Activated CD4-positive, CD25-positive, alpha-beta regulatory T cell (primary cell): ENCODE results near the gene C5orf47.
"Not testable (repeated sequence)": the region's sequence is repeated elsewhere in the genome, so short reads cannot be mapped to it uniquely, and the experiment has no call there.

Experiments used
- DNase-seq, 4 experiments: peaks; one replicate each; lab custom pipeline; 2025; lab: John Stamatoyannopoulos, UW

Gene C5orf47

GRCh38 chr5:173970878-173971650 lies 17.9 kb upstream of the C5orf47 start:
- DNase-seq, result no peak

GRCh38 chr5:173971681-173972345 lies 17.2 kb upstream of the C5orf47 start:
- no peak for DNase-seq

GRCh38 chr5:173972607-173972924 lies 16.4 kb upstream of the C5orf47 start:
- no peak for DNase-seq

GRCh38 chr5:173972925-173973615 lies 15.9 kb upstream of the C5orf47 start:
- peak; percentile 47 to 68 (median 58) for DNase-seq

GRCh38 chr5:173973616-173973969 lies 15.4 kb upstream of the C5orf47 start:
- DNase-seq, result no peak

- no peak for DNase-seq
Observed at GRCh38 chr5:173974688-173975239, 14.2 kb upstream of the C5orf47 start.

GRCh38 chr5:173981185-173981761 lies 7.7 kb upstream of the C5orf47 start:
- DNase-seq, result no peak

GRCh38 chr5:173984218-173984617 lies 4.8 kb upstream of the C5orf47 start:
- no peak for DNase-seq

- no peak for DNase-seq
Observed at GRCh38 chr5:173989432-173990082, 587 bp downstream of the C5orf47 start.

GRCh38 chr5:173997331-173997730 lies 8.4 kb downstream of the C5orf47 start:
- DNase-seq, result no peak

- DNase-seq, result no peak
Observed at GRCh38 chr5:173998531-173998930, 9.6 kb downstream of the C5orf47 start.

- DNase-seq, result no peak
Observed at GRCh38 chr5:174000076-174000475, 11.1 kb downstream of the C5orf47 start.

- no peak for DNase-seq
Observed at GRCh38 chr5:174003795-174004194, 14.8 kb downstream of the C5orf47 start.

GRCh38 chr5:174008922-174009321 lies 20.0 kb downstream of the C5orf47 start:
- DNase-seq, result no peak

- no peak for DNase-seq
Observed at GRCh38 chr5:174010365-174010764, 21.4 kb downstream of the C5orf47 start.

GRCh38 chr5:174011441-174011840 lies 22.5 kb downstream of the C5orf47 start:
- DNase-seq, result no peak

- DNase-seq, result not testable (repeated sequence)
Observed at GRCh38 chr5:174020069-174020927, 31.3 kb downstream of the C5orf47 start.

GRCh38 chr5:174020928-174021304 lies 31.9 kb downstream of the C5orf47 start:
- DNase-seq, result no peak

- no peak for DNase-seq
Observed at GRCh38 chr5:174022384-174023095, 33.6 kb downstream of the C5orf47 start.

- no peak for DNase-seq
Observed at GRCh38 chr5:174030286-174030685, 41.3 kb downstream of the C5orf47 start.
